Activated naive CD4-positive, alpha-beta T cell treated with anti-CD3 and anti-CD28 coated beads, Interleukin-2, amount 10 ng/mL, durations not matched to agents 7 days and 5 days (primary cell): ENCODE results near the gene HHLA2.
"Not testable (repeated sequence)": the region's sequence is repeated elsewhere in the genome, so short reads cannot be mapped to it uniquely, and the experiment has no call there.

Source experiments
- CTCF ChIA-PET: fragments of 350-600 bp; sonication (Branson Sonifier 250); formaldehyde crosslinking; loops from one replicate; lab custom pipeline; 2021; ENCODE audit warnings: antibody characterized with exemption; lab: Charles Lee
- DNase-seq: peaks from one replicate; pipeline ENCODE4 v3.0.0-alpha.2; 2020
- H3K27ac Mint-ChIP-seq: one replicate; pipeline ENCODE4 v1.8.0; 2021; ENCODE audit warnings: mild to moderate bottlenecking, moderate library complexity, mixed read lengths
- H3K27me3 Mint-ChIP-seq: one replicate; pipeline ENCODE4 v1.8.0; 2021; ENCODE audit warnings: mild to moderate bottlenecking, mixed read lengths
- H3K36me3 Mint-ChIP-seq: one replicate; pipeline ENCODE4 v1.8.0; 2021; ENCODE audit warnings: mixed read lengths
- H3K4me1 Mint-ChIP-seq: one replicate; pipeline ENCODE4 v1.8.0; 2021; ENCODE audit warnings: mixed read lengths
- H3K4me3 Mint-ChIP-seq: one replicate; pipeline ENCODE4 v1.8.0; 2021; ENCODE audit warnings: mild to moderate bottlenecking, moderate library complexity, mixed read lengths
- H3K9me3 Mint-ChIP-seq: one replicate; pipeline ENCODE4 v1.8.0; 2021; ENCODE audit warnings: mixed read lengths

HHLA2 gene

DNA sequence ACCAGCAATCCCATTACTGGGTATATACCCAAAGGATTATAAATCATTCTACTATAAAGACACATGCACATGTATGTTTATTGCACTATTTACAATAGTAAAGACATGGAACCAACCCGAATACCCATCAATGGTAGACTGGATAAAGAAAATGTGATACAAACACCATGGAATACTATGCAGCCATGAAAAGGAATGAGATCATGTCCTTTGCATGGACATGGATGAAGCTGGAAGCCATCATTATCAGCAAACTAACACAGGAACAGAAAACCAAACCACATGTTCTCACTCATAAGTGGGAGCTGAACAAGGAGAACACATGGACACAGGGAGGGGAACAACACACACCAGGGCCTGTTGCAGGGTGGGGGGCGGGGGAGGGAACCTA lies 82.6 kb downstream of the HHLA2 start:
- H3K27me3 Mint-ChIP-seq, H3K4me3 Mint-ChIP-seq, CTCF ChIA-PET, H3K4me1 Mint-ChIP-seq, DNase-seq, H3K9me3 Mint-ChIP-seq, H3K27ac Mint-ChIP-seq: not testable (repeated sequence)
- H3K36me3 Mint-ChIP-seq = peaks cover 13% of the 10 kb centered on the region

DNA sequence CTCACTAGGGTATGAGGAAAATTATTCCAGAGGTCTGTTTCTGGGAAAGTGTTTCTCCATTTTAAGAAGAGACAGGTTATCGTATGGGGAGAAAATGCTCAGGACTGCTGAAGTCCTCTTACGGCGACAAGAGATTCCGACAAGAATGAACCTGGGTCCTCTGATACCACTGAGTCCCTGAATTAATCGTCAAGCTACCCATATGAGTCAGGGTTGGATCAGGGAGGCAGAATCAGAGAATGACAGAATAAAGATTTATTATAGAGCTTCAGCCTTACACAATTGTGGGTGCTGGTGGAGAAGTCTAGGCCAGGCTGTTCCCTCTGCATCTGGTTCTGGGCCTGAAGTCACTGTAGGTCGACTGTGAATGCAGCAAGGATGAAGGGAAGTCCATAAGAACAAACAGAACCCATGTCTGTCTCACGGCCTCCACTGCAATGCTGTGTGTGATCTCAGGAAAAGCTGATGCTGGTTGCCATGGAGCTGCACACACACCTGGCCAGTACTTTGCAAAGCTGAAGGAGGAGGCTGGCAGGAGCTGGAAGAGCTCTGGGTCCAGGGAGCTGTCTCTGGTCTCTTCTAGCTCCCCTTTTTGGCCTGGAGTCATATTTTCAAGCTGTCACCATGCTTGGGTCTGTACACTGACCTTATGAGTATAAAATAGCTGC lies 83.9 kb downstream of the HHLA2 start:
- H3K9me3 Mint-ChIP-seq = no peaks in the 10 kb centered on the region
- no peaks in the 10 kb centered on the region for H3K4me1 Mint-ChIP-seq
- H3K27ac Mint-ChIP-seq = no peak overlapping the region
- CTCF ChIA-PET = no interaction called here
- H3K27me3 Mint-ChIP-seq = no peaks in the 10 kb centered on the region
- H3K4me3 Mint-ChIP-seq = no peak overlapping the region
- H3K36me3 Mint-ChIP-seq = peaks cover 13% of the 10 kb centered on the region
- DNase-seq = no peak

DNA sequence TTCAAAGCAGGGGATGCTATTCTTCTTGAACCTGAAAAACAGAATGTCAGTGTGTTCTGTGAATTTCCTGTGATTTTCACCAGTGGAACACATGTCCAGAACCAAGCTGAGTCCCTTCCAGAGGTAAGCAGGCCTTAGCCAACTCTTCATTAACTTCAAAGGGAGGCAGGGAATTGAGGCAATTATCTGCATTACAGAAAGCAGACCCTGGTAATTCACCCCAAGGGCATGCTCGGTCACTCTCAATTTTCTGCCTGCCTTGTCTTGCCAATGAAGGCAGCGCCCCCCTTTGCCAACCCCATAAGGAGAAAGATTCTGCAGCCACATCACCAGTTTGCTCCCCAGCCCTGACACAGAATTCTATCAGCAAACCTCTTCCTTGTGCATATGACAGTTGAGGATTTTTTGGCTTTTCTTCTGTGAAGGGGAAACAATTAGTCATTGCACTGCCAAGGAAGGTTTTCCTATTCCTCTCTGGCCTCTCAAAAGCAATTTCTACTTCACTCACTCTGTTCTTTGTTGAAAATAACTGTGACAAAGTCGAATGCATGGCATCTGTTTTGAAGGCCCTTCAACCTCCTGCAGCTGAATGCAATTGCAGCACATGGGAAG lies 85.3 kb downstream of the HHLA2 start:
- DNase-seq = no peak
- CTCF ChIA-PET = no interaction called here
- H3K27me3 Mint-ChIP-seq = no peaks in the 10 kb centered on the region
- H3K36me3 Mint-ChIP-seq = peaks cover 14% of the 10 kb centered on the region
- no peak overlapping the region for H3K4me3 Mint-ChIP-seq
- peaks cover 1% of the 10 kb centered on the region for H3K4me1 Mint-ChIP-seq
- H3K9me3 Mint-ChIP-seq = no peaks in the 10 kb centered on the region
- H3K27ac Mint-ChIP-seq = no peak overlapping the region

DNA sequence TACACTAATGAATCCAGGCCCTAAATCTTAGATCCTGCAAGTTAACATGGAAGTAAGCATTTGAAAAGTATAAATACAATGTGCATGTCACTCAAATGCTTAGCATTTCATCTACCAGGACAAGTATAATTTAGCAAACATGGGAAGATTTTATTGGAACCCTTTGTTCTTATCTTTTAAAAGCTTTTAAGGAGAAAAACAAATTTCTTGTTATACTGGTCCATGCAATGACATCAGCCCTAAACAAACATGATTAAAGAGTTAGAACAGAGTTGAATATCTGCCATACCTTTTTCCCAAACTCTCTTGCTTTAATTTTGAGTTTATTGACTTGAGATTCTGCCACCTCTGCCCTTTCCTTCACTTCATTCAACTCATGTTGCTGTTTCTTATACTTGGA lies 87.0 kb downstream of the HHLA2 start:
- Mint-ChIP-seq H3K27ac (no peak overlapping the region), H3K4me1 (peaks cover 17% of the 10 kb centered on the region), H3K36me3 (peaks cover 9% of the 10 kb centered on the region), H3K9me3 (no peaks in the 10 kb centered on the region), H3K27me3 (no peaks in the 10 kb centered on the region), H3K4me3 (no peak overlapping the region)
- CTCF ChIA-PET = no interaction called here
- no peak for DNase-seq

DNA sequence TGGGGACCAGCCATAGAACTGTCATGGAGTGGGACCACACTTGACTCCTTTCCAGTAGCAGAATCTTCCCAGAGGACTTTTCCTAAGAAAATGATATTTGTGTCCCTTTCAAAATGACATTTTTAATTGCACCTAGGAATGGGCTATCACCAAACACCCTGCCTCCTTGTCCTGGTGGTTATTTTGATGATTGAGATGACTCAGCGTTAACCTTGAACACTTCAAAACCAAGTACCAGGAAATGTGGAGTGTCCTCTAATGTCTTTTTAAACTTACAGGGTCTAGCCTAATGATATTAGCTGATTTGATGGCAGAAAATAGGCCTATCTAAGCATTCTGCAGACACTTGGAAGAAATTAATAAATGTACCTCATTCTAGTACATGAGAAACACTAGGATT lies 90.7 kb downstream of the HHLA2 start:
- Mint-ChIP-seq H3K4me1 (peaks cover 26% of the 10 kb centered on the region), H3K27me3 (peaks cover 8% of the 10 kb centered on the region), H3K4me3 (no peak overlapping the region), H3K36me3 (peaks cover 2% of the 10 kb centered on the region), H3K27ac (no peak overlapping the region), H3K9me3 (no peaks in the 10 kb centered on the region)
- DNase-seq = no peak
- CTCF ChIA-PET = interaction anchor here (1.0 kb wide), 1 partner anchor 234 kb away, joined by 4 read pairs; no protein-coding TSS in a partner anchor

DNA sequence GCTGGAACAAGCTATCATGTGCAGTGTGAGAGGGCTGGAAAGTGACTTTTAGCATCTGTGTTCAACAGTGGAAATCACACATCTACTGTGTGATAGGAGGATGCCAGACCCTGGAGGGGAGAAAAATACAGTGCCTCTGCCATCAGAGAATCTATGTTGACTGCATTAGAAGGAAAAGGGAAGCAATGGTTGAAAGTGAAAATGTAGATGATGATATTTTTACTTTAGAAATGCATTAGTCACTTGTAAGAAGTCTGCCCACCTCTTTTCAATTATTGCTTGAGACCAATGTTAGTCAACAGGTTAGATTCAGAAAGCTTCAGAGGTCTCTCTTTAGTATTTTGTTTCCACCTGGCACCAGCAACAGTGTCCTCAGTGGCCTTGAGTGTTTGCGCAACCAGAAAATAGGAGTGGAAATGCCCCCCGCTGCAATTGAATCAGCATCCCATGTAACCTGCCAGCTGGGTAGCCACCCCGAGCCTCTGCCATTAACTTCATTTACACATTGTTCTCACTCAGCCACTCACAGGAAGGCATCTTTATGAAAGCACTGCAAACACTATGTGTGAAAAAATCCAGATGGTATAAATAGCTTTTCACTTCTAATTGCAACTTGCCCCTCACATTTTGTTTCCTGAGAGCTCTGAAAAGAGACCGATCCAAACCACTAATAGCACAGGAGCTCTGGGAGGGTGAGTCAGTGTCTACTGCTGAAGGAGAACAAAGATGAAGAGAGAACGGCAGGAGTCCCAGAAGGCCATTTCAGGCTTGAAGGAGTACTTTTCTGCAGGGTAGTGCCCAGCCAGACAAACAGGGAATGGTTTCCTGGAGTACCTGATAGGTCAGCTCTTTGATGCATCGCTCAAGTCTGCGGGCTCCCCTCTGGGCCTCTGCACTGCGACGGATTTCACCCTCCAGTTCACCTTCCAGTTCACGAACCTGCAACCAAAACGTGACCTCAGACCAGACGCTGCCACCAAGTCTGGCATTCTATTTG lies 92.1 kb downstream of the HHLA2 start:
- H3K36me3 Mint-ChIP-seq = peaks cover 2% of the 10 kb centered on the region
- CTCF ChIA-PET = interaction anchor here (0.6 to 1.6 kb wide), 5 partner anchors 17 to 728 kb away, joined by 3 to 5 read pairs (median 4); no protein-coding TSS in a partner anchor
- H3K27ac Mint-ChIP-seq = peak overlapping the region; percentile 50
- H3K9me3 Mint-ChIP-seq = no peaks in the 10 kb centered on the region
- H3K4me1 Mint-ChIP-seq = peaks cover 26% of the 10 kb centered on the region
- peaks cover 12% of the 10 kb centered on the region for H3K27me3 Mint-ChIP-seq
- DNase-seq = no peak
- no peak overlapping the region for H3K4me3 Mint-ChIP-seq

DNA sequence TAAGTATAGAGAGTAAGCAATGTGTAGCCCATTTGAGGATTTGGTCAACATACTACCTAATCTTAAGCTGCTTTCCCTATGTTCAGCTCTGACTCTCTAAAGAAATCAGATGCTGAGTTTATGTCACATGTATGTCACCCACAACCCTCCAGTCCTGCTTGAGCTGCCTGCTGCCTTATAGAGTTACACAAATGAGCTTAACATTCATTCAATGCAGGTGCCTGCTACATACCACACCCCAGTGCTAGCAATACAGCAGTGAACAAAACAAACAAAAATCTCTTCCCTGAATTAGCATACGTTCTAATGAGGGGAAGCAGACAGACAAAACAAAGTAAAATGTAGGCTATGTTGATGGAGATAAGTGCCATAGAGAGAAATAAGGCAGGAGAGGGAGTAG lies 93.0 kb downstream of the HHLA2 start:
- peaks cover 26% of the 10 kb centered on the region for H3K4me1 Mint-ChIP-seq
- H3K4me3 Mint-ChIP-seq = no peak overlapping the region
- no peak for DNase-seq
- peaks cover 16% of the 10 kb centered on the region for H3K27me3 Mint-ChIP-seq
- H3K36me3 Mint-ChIP-seq = peaks cover 2% of the 10 kb centered on the region
- H3K27ac Mint-ChIP-seq = no peak overlapping the region
- CTCF ChIA-PET = interaction anchor here (1.5 to 1.6 kb wide), 2 partner anchors 16 to 232 kb away, joined by 5 read pairs; no protein-coding TSS in a partner anchor
- no peaks in the 10 kb centered on the region for H3K9me3 Mint-ChIP-seq

DNA sequence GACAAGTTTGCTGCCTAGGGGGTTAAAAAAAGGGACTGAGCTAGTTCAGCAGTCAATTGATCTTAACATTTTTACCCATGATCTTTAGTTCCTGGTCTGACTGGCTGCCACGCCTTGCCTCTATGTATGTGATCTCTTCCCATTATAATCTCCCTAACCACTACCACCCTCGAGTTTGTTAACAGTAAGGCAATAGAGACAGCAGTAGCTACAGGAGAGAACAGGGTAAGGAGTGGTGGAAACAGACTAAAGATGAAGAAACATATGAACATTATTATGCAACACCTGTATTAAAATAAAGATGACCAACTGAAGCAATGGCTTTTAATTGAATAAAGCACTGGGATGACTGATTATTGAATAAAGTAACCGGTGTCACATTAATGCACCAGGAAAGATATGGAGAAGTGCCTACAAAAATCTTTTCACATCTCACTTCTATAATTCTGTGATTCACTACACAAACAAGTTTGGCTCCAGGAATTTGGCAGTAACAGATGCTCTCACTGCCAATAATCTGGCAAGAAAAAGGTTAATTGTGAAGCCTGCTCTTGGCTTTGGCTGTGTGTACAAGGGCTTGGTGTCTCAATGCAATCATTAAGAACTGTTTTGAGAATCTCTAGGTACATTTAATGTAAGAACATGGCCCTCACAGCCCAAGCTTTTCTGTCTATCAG lies 95.7 kb downstream of the HHLA2 start:
- Mint-ChIP-seq H3K27me3 (peaks cover 18% of the 10 kb centered on the region), H3K27ac (no peak overlapping the region)
- CTCF ChIA-PET = no interaction called here

DNA sequence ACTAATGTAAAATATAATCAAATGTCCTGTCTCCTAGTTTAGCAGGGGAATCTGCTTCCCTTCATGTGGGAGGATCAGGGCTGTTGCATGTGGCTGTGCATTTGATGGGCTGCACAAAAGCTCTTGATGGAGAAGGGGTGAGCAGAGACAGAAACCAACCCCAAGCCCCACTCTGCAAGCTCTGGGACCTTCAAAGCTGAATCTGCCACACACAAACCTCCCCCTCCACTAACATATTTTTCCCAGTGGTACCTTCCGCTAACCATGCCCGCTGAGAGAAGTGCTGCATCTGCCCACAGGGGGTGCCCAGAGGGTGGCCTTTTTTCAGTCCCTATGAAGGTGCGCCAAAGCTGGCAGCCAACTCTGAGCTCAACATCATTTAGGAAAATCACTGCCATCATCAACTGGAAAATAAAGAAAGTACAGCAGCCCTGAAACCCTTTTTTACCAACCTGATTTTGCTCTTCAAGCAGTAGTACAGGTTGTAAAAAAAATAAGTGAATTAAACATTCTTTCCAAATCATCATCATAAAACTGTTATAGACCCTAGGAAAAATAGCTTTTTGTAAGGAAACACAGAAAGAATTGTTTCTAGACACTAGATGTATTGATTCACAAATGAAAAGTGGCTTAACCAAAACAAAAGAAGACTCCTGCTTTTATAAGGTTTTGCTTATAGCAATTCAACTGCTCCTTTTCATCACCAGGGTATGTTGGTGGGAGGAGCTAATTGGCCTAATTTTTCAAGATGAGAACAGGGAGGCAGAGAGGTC lies 97.0 kb downstream of the HHLA2 start:
- Mint-ChIP-seq H3K36me3 (no peaks in the 10 kb centered on the region), H3K4me1 (peaks cover 13% of the 10 kb centered on the region), H3K4me3 (no peak overlapping the region), H3K27ac (no peak overlapping the region), H3K9me3 (no peaks in the 10 kb centered on the region), H3K27me3 (peaks cover 23% of the 10 kb centered on the region)
- CTCF ChIA-PET = interaction anchor here (0.6 to 1.8 kb wide), 3 partner anchors 10 to 553 kb away, joined by 3 to 5 read pairs (median 4); no protein-coding TSS in a partner anchor
- DNase-seq = no peak

More for the DNA sequence above, 95.7 kb downstream of the HHLA2 start:
- peaks cover 25% of the 10 kb centered on the region for H3K4me1 Mint-ChIP-seq
- DNase-seq = no peak
- no peaks in the 10 kb centered on the region for H3K36me3 Mint-ChIP-seq
- no peaks in the 10 kb centered on the region for H3K9me3 Mint-ChIP-seq
- H3K4me3 Mint-ChIP-seq = no peak overlapping the region

DNA sequence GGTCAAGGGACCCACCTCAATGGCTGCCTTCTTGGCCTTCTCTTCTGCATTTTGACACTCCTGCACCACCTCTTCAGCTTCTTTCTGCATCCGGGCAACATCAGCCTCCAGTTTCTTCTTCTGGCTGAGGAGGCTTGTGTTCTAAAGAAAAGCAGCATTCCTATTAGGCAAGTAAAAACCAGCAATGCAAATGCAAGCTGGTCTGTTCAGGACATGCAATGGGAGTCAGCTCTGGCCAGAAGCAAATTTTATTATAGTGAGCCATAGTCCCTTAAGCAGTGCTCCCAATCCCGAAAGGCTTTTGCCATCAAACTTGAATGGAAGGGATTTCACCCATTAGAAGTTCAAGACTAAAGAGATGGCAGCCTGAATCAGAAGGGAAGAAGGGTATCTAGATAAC lies 97.7 kb downstream of the HHLA2 start:
- no peak overlapping the region for H3K27ac Mint-ChIP-seq
- CTCF ChIA-PET = interaction anchor here (1.8 kb wide), 1 partner anchor 84 kb away, joined by 5 read pairs; no protein-coding TSS in a partner anchor
- peaks cover 30% of the 10 kb centered on the region for H3K27me3 Mint-ChIP-seq
- H3K4me3 Mint-ChIP-seq = no peak overlapping the region
- H3K9me3 Mint-ChIP-seq = no peaks in the 10 kb centered on the region
- peaks cover 6% of the 10 kb centered on the region for H3K4me1 Mint-ChIP-seq
- no peak for DNase-seq
- no peaks in the 10 kb centered on the region for H3K36me3 Mint-ChIP-seq

DNA sequence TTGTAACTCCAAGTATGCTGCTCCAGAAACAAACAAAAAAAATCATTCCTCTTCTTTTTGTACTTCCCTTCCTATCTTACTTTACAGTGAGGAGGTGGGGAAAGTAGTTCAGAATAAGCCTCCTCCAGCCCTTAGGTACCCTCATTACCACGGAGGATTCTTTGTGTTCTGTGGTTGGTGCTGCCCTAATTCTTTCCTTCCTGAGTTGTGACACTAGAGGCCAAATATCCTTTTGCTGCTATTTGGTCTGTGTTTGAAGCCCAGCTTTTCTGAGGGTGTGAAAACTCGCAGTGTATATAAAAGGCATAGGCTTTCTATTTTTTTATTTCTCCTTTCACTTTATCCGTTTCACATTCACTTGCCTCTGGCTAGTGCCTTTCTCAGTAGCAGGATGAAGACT lies 98.2 kb downstream of the HHLA2 start:
- DNase-seq = no peak
- Mint-ChIP-seq H3K9me3 (peaks cover 1% of the 10 kb centered on the region), H3K27ac (no peak overlapping the region), H3K36me3 (no peaks in the 10 kb centered on the region), H3K4me1 (peaks cover 4% of the 10 kb centered on the region), H3K4me3 (no peak overlapping the region), H3K27me3 (peaks cover 31% of the 10 kb centered on the region)
- CTCF ChIA-PET = interaction anchor here (1.8 kb wide), 1 partner anchor 83 kb away, joined by 5 read pairs; no protein-coding TSS in a partner anchor

DNA sequence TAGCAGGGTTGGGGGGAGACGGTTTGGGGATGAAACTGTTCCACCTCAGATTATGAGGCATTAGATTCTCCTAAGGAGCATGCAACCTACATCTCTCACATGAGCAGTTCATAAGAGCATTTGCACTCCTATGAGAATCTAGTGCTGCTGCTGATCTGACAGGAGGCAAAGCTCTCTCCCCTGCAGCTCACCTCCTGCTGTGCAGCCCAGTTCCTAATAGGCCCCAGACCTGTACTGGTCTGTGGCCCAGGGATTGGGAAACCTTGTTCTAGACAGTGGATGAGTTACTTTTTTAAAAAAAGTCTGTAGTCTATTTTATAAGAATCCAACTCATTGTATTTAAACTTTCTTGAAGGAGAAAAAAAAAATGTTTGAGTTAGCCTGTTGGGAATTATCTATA lies 100.0 kb downstream of the HHLA2 start:
- CTCF ChIA-PET = no interaction called here
- Mint-ChIP-seq H3K9me3 (peaks cover 6% of the 10 kb centered on the region), H3K27me3 (peaks cover 28% of the 10 kb centered on the region), H3K36me3 (no peaks in the 10 kb centered on the region), H3K4me3 (no peak overlapping the region), H3K27ac (no peak overlapping the region), H3K4me1 (peaks cover 4% of the 10 kb centered on the region)
- no peak for DNase-seq

DNA sequence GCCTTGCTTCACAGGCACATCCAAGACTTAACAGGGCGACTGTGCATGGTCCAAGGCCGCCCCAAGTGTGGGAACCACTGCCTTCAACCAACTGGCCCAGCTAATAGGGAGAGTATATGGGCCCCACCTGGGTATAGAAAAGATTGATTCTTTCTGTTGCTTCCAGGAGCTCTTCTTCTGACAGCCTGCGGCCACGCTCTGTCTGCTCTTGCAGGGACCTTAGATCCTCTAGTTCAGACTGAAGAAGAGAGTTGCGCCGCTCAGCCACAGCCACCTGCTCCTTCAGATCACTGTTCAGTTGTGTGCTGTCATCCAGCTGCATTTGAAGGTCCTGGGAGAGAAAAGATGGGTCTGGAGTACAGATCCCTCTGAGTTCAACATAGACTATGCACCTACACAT lies 102.2 kb downstream of the HHLA2 start:
- Mint-ChIP-seq H3K9me3 (peaks cover 6% of the 10 kb centered on the region), H3K4me3 (no peak overlapping the region), H3K4me1 (peaks cover 4% of the 10 kb centered on the region), H3K36me3 (no peaks in the 10 kb centered on the region), H3K27ac (no peak overlapping the region), H3K27me3 (peaks cover 19% of the 10 kb centered on the region)
- DNase-seq = no peak
- CTCF ChIA-PET = no interaction called here
